Measurements from ENCODE around the gene SNAP25. TPM values are rescaled to one million over a fixed set of nuclear protein-coding genes. Genes with fewer than 3 reads are reported as not detected.

The SNAP25 gene
- total and polyA plus RNA-seq, 10 of the 15 experiments (the other 5 are each of a cell fraction or from before 2014, with no cell fraction given), result not detected

GRCh38 chr20:10350188-10350842 lies 131.7 kb downstream of the SNAP25 start (continued):
- peak; percentile 64 for TF ChIP-seq MEF2B (IDR thresholded peaks at IDR 0.05; ENCODE audit: partially characterized antibody, poor library complexity, severe bottlenecking)
- 0 out of 2 replicates have a peak, but pooled peaks have one; percentile 37 for TF ChIP-seq JUND (IDR thresholded peaks at IDR 0.05; ENCODE audit: low read depth, low read length)
- peak; percentile 90 for TF ChIP-seq ATF7 (IDR thresholded peaks at IDR 0.05; ENCODE audit: low read depth)
- TF ChIP-seq, protein P1, sequence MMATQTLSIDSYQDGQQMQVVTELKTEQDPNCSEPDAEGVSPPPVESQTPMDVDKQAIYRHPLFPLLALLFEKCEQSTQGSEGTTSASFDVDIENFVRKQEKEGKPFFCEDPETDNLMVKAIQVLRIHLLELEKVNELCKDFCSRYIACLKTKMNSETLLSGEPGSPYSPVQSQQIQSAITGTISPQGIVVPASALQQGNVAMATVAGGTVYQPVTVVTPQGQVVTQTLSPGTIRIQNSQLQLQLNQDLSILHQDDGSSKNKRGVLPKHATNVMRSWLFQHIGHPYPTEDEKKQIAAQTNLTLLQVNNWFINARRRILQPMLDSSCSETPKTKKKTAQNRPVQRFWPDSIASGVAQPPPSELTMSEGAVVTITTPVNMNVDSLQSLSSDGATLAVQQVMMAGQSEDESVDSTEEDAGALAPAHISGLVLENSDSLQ (IDR thresholded peaks at IDR 0.05), result peak; percentile 18; the same call in 1 of the 2 replicates
- peak; percentile 90 for TF ChIP-seq BMI1 (IDR thresholded peaks at IDR 0.05; ENCODE audit: borderline replicate concordance)
- TF ChIP-seq SUZ12 (IDR thresholded peaks at IDR 0.05; ENCODE audit: unreplicated experiment), result no peak
- no peak for TF ChIP-seq NRF1 (conservative IDR thresholded peaks at IDR 0.05; ENCODE audit: low read depth, low read length)
- TF ChIP-seq BACH1 (IDR thresholded peaks at IDR 0.05; ENCODE audit: borderline replicate concordance), result peak; percentile 95; the same call in 1 of the 2 replicates
- no peak for TF ChIP-seq MTA3 (IDR thresholded peaks at IDR 0.05; ENCODE audit: borderline replicate concordance, low read length)
- peak; percentile 96 to 97 for TF ChIP-seq IKZF2 (IDR thresholded peaks at IDR 0.05)
- 0 out of 2 replicates have a peak, but pooled peaks have one; percentile 33 for TF ChIP-seq CHD2 (IDR thresholded peaks at IDR 0.05; ENCODE audit: borderline replicate concordance, low read depth, low read length)
- peak; percentile 66; the same call in 1 of the 2 replicates for TF ChIP-seq IRF4 (IDR thresholded peaks at IDR 0.05; ENCODE audit: low read depth, low read length)
- 0 out of 2 replicates have a peak, but pooled peaks have one; percentile 59 for TF ChIP-seq STAT3 (IDR thresholded peaks at IDR 0.05; ENCODE audit: low read depth, low read length)
- peak; percentile 100 for TF ChIP-seq MTA2 (IDR thresholded peaks at IDR 0.05; ENCODE audit: low read depth)
- TF ChIP-seq RUNX3 (IDR thresholded peaks at IDR 0.05; ENCODE audit: low read length), result peak; percentile 49
- TF ChIP-seq STAT1 (conservative IDR thresholded peaks at IDR 0.05), result no peak
- TF ChIP-seq NFYB (IDR thresholded peaks at IDR 0.05; ENCODE audit: insufficient read depth, low read depth, low read length), result no peak
- TF ChIP-seq SPI1 (IDR thresholded peaks at IDR 0.05; ENCODE audit: borderline replicate concordance, insufficient read depth, low read depth, low read length), result peak; percentile 67; the same call in 1 of the 2 replicates
- TF ChIP-seq MXI1 (IDR thresholded peaks at IDR 0.05; ENCODE audit: low read depth, low read length), result peak; percentile 16; the same call in 1 of the 2 replicates
- TF ChIP-seq, protein P2, sequence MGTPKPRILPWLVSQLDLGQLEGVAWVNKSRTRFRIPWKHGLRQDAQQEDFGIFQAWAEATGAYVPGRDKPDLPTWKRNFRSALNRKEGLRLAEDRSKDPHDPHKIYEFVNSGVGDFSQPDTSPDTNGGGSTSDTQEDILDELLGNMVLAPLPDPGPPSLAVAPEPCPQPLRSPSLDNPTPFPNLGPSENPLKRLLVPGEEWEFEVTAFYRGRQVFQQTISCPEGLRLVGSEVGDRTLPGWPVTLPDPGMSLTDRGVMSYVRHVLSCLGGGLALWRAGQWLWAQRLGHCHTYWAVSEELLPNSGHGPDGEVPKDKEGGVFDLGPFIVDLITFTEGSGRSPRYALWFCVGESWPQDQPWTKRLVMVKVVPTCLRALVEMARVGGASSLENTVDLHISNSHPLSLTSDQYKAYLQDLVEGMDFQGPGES (IDR thresholded peaks at IDR 0.05), result no peak
- peak; percentile 97 for TF ChIP-seq BCL11A (IDR thresholded peaks at IDR 0.05; ENCODE audit: low read depth, low read length)
- peak; percentile 49 for TF ChIP-seq CUX1 (IDR thresholded peaks at IDR 0.05; ENCODE audit: insufficient replicate concordance, low read depth, low read length)
